NCI-H1092 treated with DMSO at 0.1 percent for 48 hours (cell line): ENCODE results near the gene SUPT4H1.

Experiments
- DNase-seq: peaks from one replicate; lab custom pipeline; 2025; lab: John Stamatoyannopoulos, UW

SUPT4H1 gene

GRCh38 chr17:58317421-58318064 lies 34.5 kb downstream of the SUPT4H1 start:
- peak; percentile 26 for DNase-seq

DNA sequence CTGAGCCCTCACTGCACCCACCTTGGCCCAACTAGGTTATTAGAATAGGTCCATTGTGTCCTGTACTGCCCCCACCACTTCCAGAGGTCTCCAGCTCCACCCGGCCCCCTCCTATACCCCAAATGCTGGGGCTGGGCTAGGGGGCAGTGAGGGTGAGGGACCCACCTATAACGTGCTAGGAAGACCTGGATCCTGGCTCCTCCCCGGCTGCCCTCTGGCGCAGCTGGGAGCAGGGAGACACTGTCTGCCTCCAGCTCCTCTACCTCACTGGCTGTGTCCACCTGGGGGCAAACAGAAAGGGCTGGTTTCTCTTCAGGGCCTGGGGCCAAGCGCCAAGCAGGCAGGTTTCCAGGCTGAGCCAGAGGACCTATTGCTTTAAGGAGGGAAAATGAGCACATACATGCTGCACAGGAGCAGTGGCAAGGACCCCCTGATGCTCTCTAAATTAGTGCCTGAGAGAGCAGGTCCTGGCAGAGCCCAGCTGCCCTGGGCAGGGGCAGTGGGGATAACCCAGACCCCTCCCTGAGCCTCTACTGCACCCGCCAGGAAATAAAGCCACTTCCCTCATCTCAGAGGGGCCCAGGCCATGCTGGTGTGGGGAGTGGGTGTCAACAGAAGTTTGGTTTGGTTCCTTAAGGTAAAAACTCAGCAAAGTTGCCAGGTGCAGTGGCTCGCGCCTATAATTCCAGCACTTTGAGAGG lies 35.6 kb downstream of the SUPT4H1 start:
- no peak for DNase-seq

DNA sequence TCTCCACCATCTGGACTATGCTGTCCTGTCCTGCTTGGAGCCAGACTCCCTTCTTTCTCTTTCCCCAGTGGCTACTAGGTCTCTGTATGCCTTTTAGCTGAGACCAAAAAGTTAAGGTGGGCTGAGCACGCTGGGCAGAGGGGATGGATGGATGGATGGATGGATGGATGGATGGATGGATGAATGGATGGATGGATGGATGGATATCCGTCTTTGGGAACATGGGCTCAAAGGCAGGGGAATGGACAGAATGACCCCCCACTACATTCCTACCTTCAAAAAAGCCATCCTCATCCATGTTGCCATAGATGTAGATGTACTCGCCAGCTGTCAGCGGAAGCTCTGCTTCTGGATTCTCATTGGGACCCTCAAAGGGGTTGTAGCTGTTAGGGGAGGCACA lies 36.3 kb downstream of the SUPT4H1 start:
- DNase-seq = no peak

DNA sequence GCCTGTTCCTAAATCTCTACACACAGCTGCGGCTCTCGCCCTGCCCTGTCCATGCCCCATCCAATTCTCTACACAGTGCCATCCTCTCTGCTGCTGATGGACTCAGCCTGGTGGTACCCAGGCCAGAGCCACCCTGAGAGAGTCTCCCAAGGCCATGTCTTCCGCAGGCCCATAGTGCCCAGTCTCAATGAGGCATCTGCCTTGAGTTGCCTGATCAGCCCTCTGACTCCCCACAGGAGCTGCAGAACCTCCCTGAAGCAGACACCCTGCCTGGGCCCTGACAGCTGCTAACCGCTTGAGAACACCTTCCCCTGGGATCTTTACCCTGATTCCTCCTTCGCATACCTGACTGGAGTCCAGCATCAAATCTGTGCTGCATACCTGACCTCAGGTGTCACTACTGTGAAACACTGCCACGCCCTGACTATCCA lies 36.7 kb downstream of the SUPT4H1 start:
- DNase-seq = no peak

DNA sequence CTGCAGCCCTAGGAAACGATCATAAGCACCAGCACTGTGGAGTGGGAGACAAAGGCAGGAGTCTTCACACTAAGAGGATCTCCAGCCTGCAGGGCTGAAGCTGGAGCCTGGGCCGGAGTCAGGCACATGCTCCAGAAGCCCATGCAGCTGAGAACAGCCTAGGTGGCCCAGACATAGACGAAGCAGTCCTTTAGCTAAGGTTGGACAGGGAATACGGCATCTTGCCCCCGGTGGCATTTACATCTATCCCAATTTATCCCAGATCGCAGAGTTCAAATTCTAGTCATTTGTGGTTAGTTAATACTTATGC lies 37.3 kb downstream of the SUPT4H1 start:
- no peak for DNase-seq

DNA sequence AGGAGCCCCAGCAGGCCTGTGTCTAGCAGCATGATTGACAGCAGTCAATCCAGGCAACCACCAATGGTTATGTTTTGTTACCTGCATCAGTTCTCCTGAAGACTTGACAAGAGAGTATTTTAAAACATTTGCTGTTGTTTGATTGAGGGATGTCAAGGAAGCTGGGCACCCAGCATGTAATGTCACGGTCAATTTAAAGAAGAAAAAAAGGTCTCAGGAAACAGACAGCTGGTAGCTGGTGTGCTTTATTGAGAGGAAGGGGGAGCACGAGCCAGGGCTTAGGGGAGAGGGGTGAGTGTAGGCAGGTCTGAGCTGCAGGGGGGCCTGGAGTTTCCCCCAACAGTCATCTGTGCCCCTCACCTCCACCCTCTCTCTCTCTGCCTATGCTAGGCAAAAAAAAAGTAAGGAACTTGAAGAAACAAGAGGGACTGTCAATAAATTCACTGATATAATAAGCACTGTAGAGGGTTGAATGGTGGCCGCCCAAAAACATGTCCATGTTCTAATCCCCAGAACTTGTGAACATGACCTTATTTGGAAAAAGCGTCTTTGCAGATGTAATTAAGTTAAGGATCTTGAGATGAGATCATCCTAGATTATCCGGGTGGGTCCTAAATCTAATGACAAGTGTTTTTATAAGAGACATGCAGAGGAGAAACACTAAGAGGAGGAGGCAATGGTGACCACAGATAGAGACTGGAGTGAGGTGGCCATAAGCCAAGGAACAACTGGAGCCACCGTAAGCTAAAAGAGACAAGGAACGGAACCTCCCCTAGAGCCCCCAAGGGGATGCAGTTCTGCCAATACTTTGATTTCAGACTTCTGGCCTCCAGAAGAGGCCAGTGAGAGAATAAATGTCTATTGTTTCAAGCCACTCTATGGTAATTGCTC lies 37.9 kb downstream of the SUPT4H1 start:
- no peak for DNase-seq

- no peak for DNase-seq
Observed at GRCh38 chr17:58312829-58313228, 39.2 kb downstream of the SUPT4H1 start.

GRCh38 chr17:58312021-58312630 lies 39.9 kb downstream of the SUPT4H1 start:
- no peak for DNase-seq

GRCh38 chr17:58311429-58311894 lies 40.5 kb downstream of the SUPT4H1 start:
- no peak for DNase-seq

DNA sequence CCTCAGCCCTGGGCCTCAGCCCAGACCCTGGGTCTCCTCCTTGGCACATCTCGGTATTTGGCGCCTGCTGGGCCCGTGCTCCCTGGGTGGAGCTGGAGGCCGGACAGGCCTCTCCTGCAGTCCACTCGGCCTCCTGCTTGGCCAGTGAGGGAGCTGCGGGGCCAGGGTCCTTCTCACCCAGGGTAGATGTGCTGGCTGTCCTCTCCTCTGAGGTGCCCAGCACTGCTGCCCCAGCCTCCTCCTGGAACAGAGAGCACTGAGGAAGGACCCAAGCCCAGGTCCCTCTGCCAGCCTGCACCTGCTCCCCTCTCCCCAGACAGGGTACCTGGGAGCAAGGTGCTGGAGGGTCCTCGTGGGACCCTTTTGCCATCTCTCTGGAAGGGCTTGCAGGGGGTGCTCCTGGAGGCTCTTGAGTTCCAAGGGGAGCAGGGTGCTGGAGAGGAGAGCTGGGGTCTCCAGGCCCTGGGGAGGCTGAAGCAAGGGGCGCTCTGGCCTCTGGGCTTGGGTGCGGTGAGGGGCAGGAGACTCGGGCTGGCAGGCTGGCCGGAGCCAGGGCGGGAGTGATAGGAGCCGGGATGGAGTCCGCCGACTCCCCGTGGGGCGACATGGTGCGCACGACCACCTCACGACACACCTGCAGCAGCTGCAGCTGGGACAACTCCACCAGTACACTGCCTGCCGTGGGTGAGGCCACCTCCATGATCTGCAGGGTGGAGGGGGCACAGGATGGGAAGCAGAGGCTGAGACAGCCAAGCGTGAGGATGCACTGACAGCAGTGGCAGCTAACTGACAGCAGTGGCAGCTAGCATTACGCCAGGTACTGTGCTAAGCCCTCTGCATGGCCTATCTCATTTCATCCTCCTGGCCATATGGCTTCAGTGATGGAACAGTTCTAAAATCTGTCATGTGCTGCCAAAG lies 41.2 kb downstream of the SUPT4H1 start:
- no peak for DNase-seq

DNA sequence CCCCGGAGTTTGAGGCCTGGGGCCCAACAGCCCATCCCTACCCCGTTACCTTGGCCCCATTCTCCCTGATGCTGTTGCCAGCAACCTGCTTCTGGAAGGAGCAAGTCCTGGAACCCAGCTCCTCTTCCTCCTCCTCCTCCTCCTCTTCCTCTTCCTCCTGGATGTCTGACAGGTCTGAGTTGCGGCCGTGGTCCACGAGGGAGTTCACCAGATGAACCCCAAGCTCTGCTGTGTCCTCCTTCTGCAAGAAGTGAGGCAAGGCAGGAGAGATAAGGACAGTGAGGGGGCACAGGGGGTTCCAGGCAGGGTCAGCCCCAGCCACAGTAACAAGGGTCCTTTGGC lies 42.1 kb downstream of the SUPT4H1 start:
- DNase-seq = no peak

DNA sequence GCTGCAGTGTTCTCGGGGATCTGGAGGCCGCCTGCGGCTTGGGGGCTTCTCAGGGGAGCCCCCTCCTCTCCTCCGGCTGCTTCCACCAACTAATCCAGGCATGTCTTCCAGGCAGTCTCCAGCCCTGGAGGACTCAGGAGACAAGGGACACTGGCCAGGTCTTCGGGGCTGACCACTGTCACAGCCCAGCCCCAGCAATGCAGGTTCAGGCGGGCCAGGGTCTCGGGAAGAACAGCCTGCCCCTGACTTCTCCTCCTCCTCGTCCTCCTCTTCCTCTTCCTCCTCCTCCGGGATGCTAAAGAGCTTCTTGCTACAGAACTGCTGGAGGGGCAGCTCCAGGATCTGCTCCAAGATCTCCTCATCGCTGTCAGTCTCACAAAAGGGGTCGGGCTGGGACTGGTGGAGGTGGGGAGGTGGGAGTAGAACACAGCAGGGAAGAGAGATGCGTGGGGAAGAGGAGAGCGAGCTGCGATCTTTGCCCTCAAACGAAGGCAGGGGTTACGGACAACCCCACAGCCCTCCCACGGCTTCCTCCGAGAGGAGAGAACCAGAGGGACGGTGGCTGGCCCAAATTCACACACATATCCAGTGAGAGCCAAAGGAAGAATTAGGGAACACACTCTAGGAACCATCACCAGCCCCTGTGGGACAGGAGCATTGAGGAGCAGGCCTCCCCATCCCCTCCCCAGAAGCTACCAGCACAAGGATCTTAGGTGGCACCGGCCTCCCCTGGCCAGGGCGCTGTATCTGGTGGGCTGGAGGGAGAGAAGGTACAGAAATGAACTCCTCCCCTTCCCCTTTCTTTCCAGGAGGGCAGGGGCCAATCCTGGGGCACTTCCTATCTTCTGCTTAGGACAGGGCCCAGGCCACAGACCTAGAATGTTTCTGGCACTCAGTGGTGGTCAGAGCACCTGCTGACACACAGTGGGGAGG lies 42.8 kb downstream of the SUPT4H1 start:
- no peak for DNase-seq

- peak; percentile 9 for DNase-seq
Observed at GRCh38 chr17:58308173-58308984, 43.6 kb downstream of the SUPT4H1 start.

- DNase-seq = no peak
Observed at GRCh38 chr17:58307468-58308172, 44.4 kb downstream of the SUPT4H1 start.

GRCh38 chr17:58306131-58306951 lies 45.7 kb downstream of the SUPT4H1 start:
- DNase-seq = no peak

- DNase-seq = no peak
Observed at GRCh38 chr17:58305626-58306025, 46.4 kb downstream of the SUPT4H1 start.

- no peak for DNase-seq
Observed at GRCh38 chr17:58304750-58305486, 47.1 kb downstream of the SUPT4H1 start.
